Caco-2 (cell line): Measurements from ENCODE around the gene CST9. TPM values are rescaled to one million over a fixed set of nuclear protein-coding genes. Genes with fewer than 3 reads are reported as not detected.

Experiments
- BruUV-seq: library from RNA; stranded (reverse); fragments of 400-500 nt; replicated peaks from 2 replicates; lab custom pipeline; 2021; lab: Mats Ljungman, UMichigan
- CTCF ChIA-PET: fragments of 300-600 bp; sonication (Branson Sonifier 250); formaldehyde crosslinking; loops from one replicate; lab custom pipeline; 2022; ENCODE audit warnings: antibody characterized with exemption; lab: Charles Lee
- POLR2A ChIA-PET: fragments of 300-600 bp; sonication (Branson Sonifier 250); formaldehyde crosslinking; loops from one replicate; lab custom pipeline; 2022; ENCODE audit warnings: antibody characterized with exemption; lab: Charles Lee
- DNase-seq, 2 experiments: peaks; one replicate each; pipeline versions ENCODE4 v3.0.0 to v3.0.0-alpha.2; 2020 to 2022
- H3K27me3 ChIP-seq: replicated peaks from 2 replicates; pipeline ENCODE4 v1.6.0; 2011; ENCODE audit warnings: low read length; ENCODE audit not compliant: control insufficient read depth, insufficient read depth
- H3K36me3 ChIP-seq: 2 replicates; pipeline ENCODE4 v1.5.1; 2011; ENCODE audit warnings: low read length; ENCODE audit not compliant: control insufficient read depth, insufficient read depth
- H3K4me1 ChIP-seq: fragments of 250-450 bp; sonication (Bioruptor Pico); 2 replicates; pipeline ENCODE4 v1.5.1; 2020; ENCODE audit warnings: mild to moderate bottlenecking
- H3K4me3 ChIP-seq: 2 replicates; pipeline ENCODE4 v1.5.1; 2011; ENCODE audit warnings: low read depth, mild to moderate bottlenecking, control low read depth, low read length
- H3K9me3 ChIP-seq: fragments of 250-450 bp; sonication (Bioruptor Pico); 2 replicates; pipeline ENCODE4 v1.5.1; 2020; ENCODE audit warnings: mild to moderate bottlenecking, moderate library complexity
- H3K27ac Mint-ChIP-seq: one replicate; pipeline ENCODE4 v1.8.0; 2022; ENCODE audit warnings: mixed read lengths; ENCODE audit not compliant: unreplicated experiment
- H3K27me3 Mint-ChIP-seq: one replicate; pipeline ENCODE4 v1.8.0; 2022; ENCODE audit warnings: mixed read lengths; ENCODE audit not compliant: insufficient read depth, unreplicated experiment
- H3K36me3 Mint-ChIP-seq: one replicate; pipeline ENCODE4 v1.8.0; 2022; ENCODE audit warnings: mild to moderate bottlenecking, mixed read lengths; ENCODE audit not compliant: insufficient read depth, unreplicated experiment
- H3K4me1 Mint-ChIP-seq: one replicate; pipeline ENCODE4 v1.8.0; 2022; ENCODE audit warnings: low read depth, mixed read lengths; ENCODE audit not compliant: unreplicated experiment
- H3K4me3 Mint-ChIP-seq: one replicate; pipeline ENCODE4 v1.8.0; 2022; ENCODE audit warnings: mild to moderate bottlenecking, moderate library complexity, mixed read lengths; ENCODE audit not compliant: unreplicated experiment
- H3K9me3 Mint-ChIP-seq: one replicate; pipeline ENCODE4 v1.8.0; 2022; ENCODE audit warnings: mixed read lengths; ENCODE audit not compliant: unreplicated experiment
- intact Hi-C: fragments of 100-400 bp; cut with micrococcal nuclease; formaldehyde crosslinking; loops from one replicate; pipeline ENCODE4 v1.10.0; 2022; ENCODE audit not compliant: unreplicated experiment
- total RNA-seq: library from RNA; stranded (reverse); gene quantifications from 2 replicates; pipeline ENCODE4 v1.2.3, GENCODE V29; 2022
- TF ChIP-seq, protein P1 (sequence below), 2 experiments: fragments of 200-600 bp in 1 of 2; IDR thresholded peaks; 1 replicate in 1 of 2; 2 replicates in 1 of 2; pipeline versions ENCODE4 v1.5.1 to v1.8.0; 2011 to 2022; ENCODE audit warnings: antibody characterized with exemption in 1 of 2, control low read depth in 1 of 2, inconsistent platforms in 1 of 2, low read depth in 1 of 2, low read length in 1 of 2, mild to moderate bottlenecking in 1 of 2, moderate library complexity in 1 of 2; ENCODE audit not compliant: insufficient read depth in 1 of 2, severe bottlenecking in 1 of 2, unreplicated experiment in 1 of 2

CST9 gene
- total RNA-seq, 1 experiment from 2014 or later, result not detected

DNA sequence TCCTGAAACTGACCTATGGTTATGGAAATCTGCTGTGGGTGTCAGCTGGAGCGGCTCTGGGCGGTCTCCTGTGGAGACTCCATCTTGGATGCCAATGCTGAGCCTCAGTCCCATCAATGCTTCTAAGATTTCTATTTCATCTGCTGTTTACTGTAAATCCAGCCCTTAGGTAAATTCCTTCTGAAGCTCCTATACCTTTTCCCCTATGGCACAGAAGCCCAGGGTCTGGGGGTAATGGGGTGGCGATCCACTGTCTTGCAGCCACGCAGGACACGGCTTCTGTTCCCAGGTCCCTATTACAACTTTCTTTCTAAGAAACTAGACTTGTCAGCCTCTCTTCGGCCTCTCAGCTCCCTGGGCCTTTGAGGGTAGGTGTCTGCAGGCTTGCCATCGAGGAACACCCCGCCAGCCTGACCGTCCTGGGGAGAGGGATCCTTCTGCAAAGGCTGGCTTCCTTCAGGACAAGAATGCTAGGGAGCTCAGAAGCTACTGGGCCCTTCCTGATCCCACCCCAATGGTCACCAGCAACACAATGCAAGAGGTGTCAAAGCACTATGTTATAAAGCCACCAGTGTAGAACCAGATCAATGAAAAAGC, 25.6 kb upstream of the CST9 start:
- Mint-ChIP-seq H3K4me3 (no peak overlapping the region), H3K27me3 (no peaks in the 10 kb centered on the region), H3K36me3 (peaks cover 43% of the 10 kb centered on the region), H3K27ac (no peak overlapping the region), H3K9me3 (no peaks in the 10 kb centered on the region), H3K4me1 (peaks cover 14% of the 10 kb centered on the region)
- TF ChIP-seq, protein P1, sequence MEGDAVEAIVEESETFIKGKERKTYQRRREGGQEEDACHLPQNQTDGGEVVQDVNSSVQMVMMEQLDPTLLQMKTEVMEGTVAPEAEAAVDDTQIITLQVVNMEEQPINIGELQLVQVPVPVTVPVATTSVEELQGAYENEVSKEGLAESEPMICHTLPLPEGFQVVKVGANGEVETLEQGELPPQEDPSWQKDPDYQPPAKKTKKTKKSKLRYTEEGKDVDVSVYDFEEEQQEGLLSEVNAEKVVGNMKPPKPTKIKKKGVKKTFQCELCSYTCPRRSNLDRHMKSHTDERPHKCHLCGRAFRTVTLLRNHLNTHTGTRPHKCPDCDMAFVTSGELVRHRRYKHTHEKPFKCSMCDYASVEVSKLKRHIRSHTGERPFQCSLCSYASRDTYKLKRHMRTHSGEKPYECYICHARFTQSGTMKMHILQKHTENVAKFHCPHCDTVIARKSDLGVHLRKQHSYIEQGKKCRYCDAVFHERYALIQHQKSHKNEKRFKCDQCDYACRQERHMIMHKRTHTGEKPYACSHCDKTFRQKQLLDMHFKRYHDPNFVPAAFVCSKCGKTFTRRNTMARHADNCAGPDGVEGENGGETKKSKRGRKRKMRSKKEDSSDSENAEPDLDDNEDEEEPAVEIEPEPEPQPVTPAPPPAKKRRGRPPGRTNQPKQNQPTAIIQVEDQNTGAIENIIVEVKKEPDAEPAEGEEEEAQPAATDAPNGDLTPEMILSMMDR (IDR thresholded peaks at IDR 0.05; ENCODE audit: insufficient read depth in 1 of 2, low read depth in 1 of 2, low read length in 1 of 2, severe bottlenecking in 1 of 2, unreplicated experiment in 1 of 2), result no peak
- Histone ChIP-seq H3K4me3 (no peak overlapping the region), H3K4me1 (peaks cover 34% of the 10 kb centered on the region), H3K9me3 (no peaks in the 10 kb centered on the region), H3K36me3 (no peaks in the 10 kb centered on the region), H3K27me3 (no peaks in the 10 kb centered on the region)
- POLR2A ChIA-PET, result no interaction called here
- CTCF ChIA-PET, result no interaction called here
- no peak for DNase-seq
- BruUV-seq, result no TSS peak
- intact Hi-C loops, result no loop called here

DNA sequence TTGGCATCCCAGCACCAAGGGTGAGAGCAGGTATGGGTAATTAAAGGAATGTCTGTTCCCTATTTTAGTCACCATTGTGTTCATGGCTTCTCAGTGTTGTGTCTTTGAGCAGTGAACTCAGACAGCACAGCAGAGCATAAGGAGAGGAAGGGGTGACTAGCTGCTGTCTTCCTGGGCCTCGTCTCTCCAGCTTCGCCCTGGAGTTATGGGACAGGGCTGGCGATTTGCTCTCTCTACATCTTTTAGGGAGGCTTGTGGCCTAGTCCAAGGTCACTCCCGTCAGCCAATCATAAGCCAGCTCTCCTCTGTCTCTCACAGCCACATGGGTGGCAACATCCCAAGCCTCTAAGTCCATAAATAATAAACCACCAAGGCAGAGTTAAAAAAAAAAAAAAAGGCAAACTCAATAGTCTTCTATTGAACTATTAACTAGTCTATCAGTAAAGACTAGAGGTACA, 24.7 kb upstream of the CST9 start:
- POLR2A ChIA-PET, result interaction anchor here (0.6 kb wide), 1 partner anchor 815 kb away, joined by 3 read pairs; no protein-coding TSS in a partner anchor
- no TSS peak for BruUV-seq
- H3K4me1 Mint-ChIP-seq, result peaks cover 15% of the 10 kb centered on the region

DNA sequence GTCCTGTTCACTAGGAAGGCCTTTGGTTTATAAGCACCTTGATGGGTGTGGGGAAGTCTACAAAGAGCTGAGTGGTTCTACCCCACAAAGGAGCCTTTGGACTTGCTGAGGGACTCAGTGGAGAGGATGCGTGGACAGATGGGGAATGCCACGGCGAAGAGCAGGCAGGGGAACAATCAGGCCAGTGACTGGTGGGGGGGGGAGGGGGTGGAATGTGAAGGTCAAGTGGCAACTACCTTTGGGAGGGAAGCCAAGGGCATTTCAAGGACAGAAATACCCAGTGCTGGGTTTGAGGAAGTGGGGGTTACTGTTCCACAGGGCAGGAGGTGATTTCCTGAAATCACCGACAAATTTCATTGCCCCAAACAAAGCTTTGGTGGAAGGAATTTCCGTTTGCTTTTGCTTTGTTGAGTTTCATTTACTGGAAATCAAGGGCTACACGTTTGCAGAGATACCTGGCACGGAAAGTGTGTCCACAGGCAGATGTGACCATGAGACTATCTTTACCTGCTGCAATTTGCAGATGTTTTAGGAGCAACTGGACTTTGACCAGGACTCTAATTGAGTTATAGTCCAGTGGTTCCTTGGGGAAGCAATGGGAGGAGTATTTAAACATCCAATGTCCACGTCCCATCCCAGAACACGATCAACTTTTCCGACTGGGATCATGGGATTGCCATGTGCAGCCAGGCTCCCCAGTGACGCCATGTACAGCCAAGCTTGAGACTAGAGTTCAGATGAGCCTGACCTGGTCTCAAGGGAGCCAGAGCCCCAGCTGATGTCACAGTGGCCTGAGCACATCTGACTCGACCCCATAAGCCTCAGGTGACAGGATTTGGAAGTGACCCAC, 24.1 kb upstream of the CST9 start:
- no TSS peak for BruUV-seq
- Mint-ChIP-seq H3K27me3 (no peaks in the 10 kb centered on the region), H3K9me3 (no peaks in the 10 kb centered on the region), H3K36me3 (peaks cover 34% of the 10 kb centered on the region), H3K27ac (no peak overlapping the region), H3K4me3 (no peak overlapping the region), H3K4me1 (peaks cover 15% of the 10 kb centered on the region)
- TF ChIP-seq, protein P1 (IDR thresholded peaks at IDR 0.05; ENCODE audit: insufficient read depth in 1 of 2, low read depth in 1 of 2, low read length in 1 of 2, severe bottlenecking in 1 of 2, unreplicated experiment in 1 of 2), result no peak
- Histone ChIP-seq H3K9me3 (no peaks in the 10 kb centered on the region), H3K4me3 (no peak overlapping the region), H3K36me3 (no peaks in the 10 kb centered on the region), H3K27me3 (no peaks in the 10 kb centered on the region), H3K4me1 (peaks cover 29% of the 10 kb centered on the region)
- DNase-seq, result no peak
- POLR2A ChIA-PET, result interaction anchor here (0.6 to 0.9 kb wide), 3 partner anchors 8 to 814 kb away, joined by 3 read pairs; partner anchors contain the start of gene CST3
- intact Hi-C loops, result no loop called here
- CTCF ChIA-PET, result no interaction called here

More for the DNA sequence above, 24.7 kb upstream of the CST9 start:
- H3K4me1 ChIP-seq, result peaks cover 34% of the 10 kb centered on the region
- no peak for DNase-seq
- H3K4me3 ChIP-seq, result no peak overlapping the region
- H3K4me3 Mint-ChIP-seq, result no peak overlapping the region
- TF ChIP-seq, protein P1 (IDR thresholded peaks at IDR 0.05; ENCODE audit: insufficient read depth in 1 of 2, low read depth in 1 of 2, low read length in 1 of 2, severe bottlenecking in 1 of 2, unreplicated experiment in 1 of 2), result no peak
- no peaks in the 10 kb centered on the region for H3K9me3 Mint-ChIP-seq
- peaks cover 34% of the 10 kb centered on the region for H3K36me3 Mint-ChIP-seq
- no peaks in the 10 kb centered on the region for H3K27me3 Mint-ChIP-seq
- intact Hi-C loops, result no loop called here
- no peaks in the 10 kb centered on the region for H3K9me3 ChIP-seq
- CTCF ChIA-PET, result no interaction called here
- H3K27me3 ChIP-seq, result no peaks in the 10 kb centered on the region
- H3K36me3 ChIP-seq, result no peaks in the 10 kb centered on the region
- no peak overlapping the region for H3K27ac Mint-ChIP-seq
